ENCODE results near the gene PMM2. TPM values are rescaled to one million over a fixed set of nuclear protein-coding genes. Genes with fewer than 3 reads are reported as not detected.

PMM2 gene
- total RNA-seq, 4 donors from 2014 or later, result 15.4 to 29.0 (median 20.3) TPM

DNA sequence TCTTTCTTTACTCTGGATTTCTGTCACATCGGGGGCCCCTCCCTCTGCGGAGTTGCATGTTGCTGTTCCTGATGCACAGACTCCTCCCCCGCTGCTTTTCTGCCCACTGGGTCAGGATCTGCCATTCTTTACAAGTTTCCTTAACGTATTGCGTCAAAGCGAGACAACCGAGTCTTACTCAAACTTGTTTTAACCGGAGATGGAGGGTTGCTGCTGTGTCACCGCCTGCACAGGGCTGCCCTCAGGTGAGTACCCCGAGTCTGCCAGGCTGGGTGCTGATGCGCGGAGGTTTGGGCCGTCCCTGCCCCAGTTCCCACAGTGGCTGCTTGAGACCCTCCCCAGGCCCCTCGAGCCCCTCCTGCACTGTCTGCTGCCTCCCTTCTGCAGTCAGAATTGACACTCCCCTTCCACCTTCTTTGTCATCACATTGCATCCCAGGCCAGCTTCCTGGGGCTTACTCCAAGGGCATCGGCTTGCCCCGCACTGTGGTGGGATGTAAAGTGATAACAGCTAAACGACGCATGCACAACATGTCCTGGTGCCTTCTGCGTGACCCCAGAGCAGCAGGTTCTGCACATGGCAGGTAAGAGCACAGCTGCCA, 51.9 kb downstream of the PMM2 start:
- H3K36me3 ChIP-seq, result peaks cover 0 to 70% of the 10 kb centered on the region in 2 donors
- peak overlapping the region in 3 of 4 donors; percentile 33 to 65 (median 43) for H3K27ac ChIP-seq
- TF ChIP-seq EP300 (IDR thresholded peaks at IDR 0.05) (no peak), POLR2A (IDR thresholded peaks at IDR 0.05) (no peak), POLR2AphosphoS5 (IDR thresholded peaks at IDR 0.05) (no peak)
- TF ChIP-seq, protein P1, sequence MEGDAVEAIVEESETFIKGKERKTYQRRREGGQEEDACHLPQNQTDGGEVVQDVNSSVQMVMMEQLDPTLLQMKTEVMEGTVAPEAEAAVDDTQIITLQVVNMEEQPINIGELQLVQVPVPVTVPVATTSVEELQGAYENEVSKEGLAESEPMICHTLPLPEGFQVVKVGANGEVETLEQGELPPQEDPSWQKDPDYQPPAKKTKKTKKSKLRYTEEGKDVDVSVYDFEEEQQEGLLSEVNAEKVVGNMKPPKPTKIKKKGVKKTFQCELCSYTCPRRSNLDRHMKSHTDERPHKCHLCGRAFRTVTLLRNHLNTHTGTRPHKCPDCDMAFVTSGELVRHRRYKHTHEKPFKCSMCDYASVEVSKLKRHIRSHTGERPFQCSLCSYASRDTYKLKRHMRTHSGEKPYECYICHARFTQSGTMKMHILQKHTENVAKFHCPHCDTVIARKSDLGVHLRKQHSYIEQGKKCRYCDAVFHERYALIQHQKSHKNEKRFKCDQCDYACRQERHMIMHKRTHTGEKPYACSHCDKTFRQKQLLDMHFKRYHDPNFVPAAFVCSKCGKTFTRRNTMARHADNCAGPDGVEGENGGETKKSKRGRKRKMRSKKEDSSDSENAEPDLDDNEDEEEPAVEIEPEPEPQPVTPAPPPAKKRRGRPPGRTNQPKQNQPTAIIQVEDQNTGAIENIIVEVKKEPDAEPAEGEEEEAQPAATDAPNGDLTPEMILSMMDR (IDR thresholded peaks at IDR 0.05), result no peak
- no peak overlapping the region for H3K4me3 ChIP-seq
- no peaks in the 10 kb centered on the region for H3K9me3 ChIP-seq
- H3K4me1 ChIP-seq, result peaks cover 0 to 17% (median 0%) of the 10 kb centered on the region in 3 donors
- 76 to 80% methylated on average over 1 to 13 of the region's 19 CpGs for WGBS, 2 donors (ENCODE audit: low coverage in 1 of 2)
- no peaks in the 10 kb centered on the region for H3K27me3 ChIP-seq
- ATAC-seq, result no peak

DNA sequence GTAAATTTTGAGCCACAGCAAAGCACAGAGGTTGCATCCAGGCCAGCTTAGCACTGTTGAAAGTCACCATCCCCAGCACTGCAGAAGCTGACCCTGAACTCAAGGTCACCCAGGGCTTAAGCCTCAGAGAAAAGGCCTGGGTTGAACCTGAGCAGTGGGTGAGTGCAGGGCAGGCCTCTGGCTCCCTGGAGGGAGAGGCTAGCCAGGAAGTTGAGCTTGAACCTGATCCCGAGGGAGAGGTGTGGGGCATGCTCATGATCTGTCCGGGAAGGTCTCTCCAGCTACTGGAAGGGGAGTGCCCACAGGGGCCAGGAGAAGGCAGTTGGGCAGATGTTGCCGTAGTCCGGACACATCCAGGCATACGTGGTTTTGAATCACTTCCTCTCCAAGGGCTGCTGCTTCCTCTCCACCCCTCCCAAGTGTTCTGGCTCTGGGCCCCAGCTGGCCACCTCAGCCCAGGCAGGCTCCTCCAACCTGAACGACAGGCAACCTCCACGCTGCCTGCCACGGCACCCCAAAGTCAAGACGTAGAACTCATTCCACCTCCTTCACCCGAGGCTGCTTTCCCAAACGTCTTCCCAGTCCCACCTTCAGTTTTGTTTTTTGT, 52.7 kb downstream of the PMM2 start:
- H3K27me3 ChIP-seq, result no peaks in the 10 kb centered on the region
- H3K4me1 ChIP-seq, result peaks cover 0 to 17% (median 0%) of the 10 kb centered on the region in 3 donors
- H3K36me3 ChIP-seq, result peaks cover 0 to 79% of the 10 kb centered on the region in 2 donors
- TF ChIP-seq, protein P1 (IDR thresholded peaks at IDR 0.05), result no peak
- TF ChIP-seq POLR2AphosphoS5 (IDR thresholded peaks at IDR 0.05) (peak; percentile 52), POLR2A (IDR thresholded peaks at IDR 0.05) (no peak)
- peak; percentile 82 for ATAC-seq
- peak overlapping the region in 3 of 4 donors; percentile 33 to 65 (median 43) for H3K27ac ChIP-seq
- H3K4me3 ChIP-seq, result no peak overlapping the region
- no peaks in the 10 kb centered on the region for H3K9me3 ChIP-seq
- WGBS, 2 donors (ENCODE audit: low coverage in 1 of 2), result 47 to 52% methylated on average over 3 to 6 of the region's 11 CpGs

DNA sequence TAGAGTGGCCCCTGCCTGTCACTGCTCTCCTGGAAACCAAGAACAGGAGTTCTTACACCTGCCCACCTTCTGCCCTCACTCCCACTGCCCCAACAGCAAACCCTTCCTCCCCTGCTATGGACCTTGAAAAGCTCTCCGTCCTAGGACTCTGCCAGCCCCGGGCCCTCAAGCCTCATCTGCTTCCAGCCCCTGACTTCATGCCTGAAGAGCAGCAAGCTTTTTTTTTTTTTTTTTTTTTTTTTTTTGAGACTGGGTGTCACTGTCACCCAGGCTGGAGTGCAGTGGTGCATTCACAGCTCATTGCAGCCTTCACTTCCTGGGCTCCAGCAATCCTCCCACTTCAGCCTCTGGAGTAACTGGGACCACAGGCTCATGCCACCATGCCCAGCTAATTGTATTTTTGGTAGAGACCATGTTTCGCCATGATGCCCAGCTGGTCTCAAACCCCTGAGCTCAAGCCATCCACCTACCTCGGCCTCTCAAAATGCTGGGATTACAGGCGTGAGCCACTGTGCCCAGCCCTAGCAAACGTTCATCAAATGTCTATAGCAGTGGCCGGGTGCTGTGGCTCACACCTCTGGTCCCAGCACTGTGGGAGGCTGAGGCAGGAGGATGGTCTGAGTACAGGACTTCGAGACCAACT, 54.2 kb downstream of the PMM2 start:
- Histone ChIP-seq H3K9me3 (no peaks in the 10 kb centered on the region), H3K4me1 (peaks cover 0 to 17% (median 0%) of the 10 kb centered on the region in 3 donors), H3K27me3 (no peaks in the 10 kb centered on the region), H3K4me3 (no peak overlapping the region), H3K36me3 (peaks cover 0 to 94% of the 10 kb centered on the region in 2 donors), H3K27ac (peak overlapping the region in 2 of 4 donors; percentile 29 to 43)
- WGBS, 2 donors (ENCODE audit: low coverage in 1 of 2), result 74 to 100% methylated on average over 2 to 3 of the region's 8 CpGs
- no peak for ATAC-seq
- no peak for TF ChIP-seq POLR2AphosphoS5 (IDR thresholded peaks at IDR 0.05)
- TF ChIP-seq EP300 (IDR thresholded peaks at IDR 0.05), result no peak
- no peak for TF ChIP-seq POLR2A (IDR thresholded peaks at IDR 0.05)
- TF ChIP-seq, protein P1 (IDR thresholded peaks at IDR 0.05), result no peak

DNA sequence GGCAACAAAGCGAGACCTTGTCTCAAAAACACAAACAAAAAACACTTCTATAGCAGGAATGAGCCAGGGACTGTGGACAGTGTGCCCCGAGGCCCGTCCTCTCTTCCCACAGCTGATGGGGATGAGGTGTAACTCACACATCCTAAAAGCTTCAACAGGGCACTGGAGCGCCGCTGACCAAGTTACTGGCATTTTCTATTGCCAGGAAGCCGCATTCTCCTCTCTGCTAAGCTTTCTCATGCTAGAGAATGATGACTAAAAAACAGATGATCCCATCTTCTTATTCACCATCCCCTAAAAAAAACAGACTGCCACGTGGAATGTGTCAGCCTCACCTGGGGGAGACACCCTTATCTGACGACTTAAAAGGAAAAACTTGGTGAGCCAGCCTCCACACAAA, 54.9 kb downstream of the PMM2 start:
- TF ChIP-seq POLR2AphosphoS5 (IDR thresholded peaks at IDR 0.05) (no peak), EP300 (IDR thresholded peaks at IDR 0.05) (no peak), POLR2A (IDR thresholded peaks at IDR 0.05) (no peak)
- TF ChIP-seq, protein P1 (IDR thresholded peaks at IDR 0.05), result no peak
- Histone ChIP-seq H3K27me3 (no peaks in the 10 kb centered on the region), H3K9me3 (no peaks in the 10 kb centered on the region), H3K4me3 (no peak overlapping the region), H3K27ac (peak overlapping the region in 3 of 4 donors; percentile 12 to 37 (median 24)), H3K4me1 (peaks cover 0 to 17% (median 0%) of the 10 kb centered on the region in 3 donors), H3K36me3 (peaks cover 0 to 93% of the 10 kb centered on the region in 2 donors)
- WGBS, 2 donors (ENCODE audit: low coverage in 1 of 2), result 68 to 74% methylated on average over 3 to 8 of the region's 8 CpGs
- ATAC-seq, result no peak

All from gastroesophageal sphincter (tissue), 4 donors.